Activated gamma-delta T cell (primary cell): ENCODE measurements around the gene GPR146.

Source experiments
- DNase-seq: peaks from one replicate; lab custom pipeline; 2025; lab: John Stamatoyannopoulos, UW

Gene GPR146

GRCh38 chr7:1076184-1077072 is 32.1 kb downstream of the GPR146 start:
- no peak for DNase-seq

GRCh38 chr7:1078519-1078918 is 34.2 kb downstream of the GPR146 start:
- DNase-seq = no peak

GRCh38 chr7:1078985-1079384 is 34.6 kb downstream of the GPR146 start:
- DNase-seq = no peak

GRCh38 chr7:1079546-1079945 is 35.2 kb downstream of the GPR146 start:
- no peak for DNase-seq

- no peak for DNase-seq
Observed at GRCh38 chr7:1080252-1080920, 36.0 kb downstream of the GPR146 start.

GRCh38 chr7:1080921-1081255 is 36.5 kb downstream of the GPR146 start:
- DNase-seq = no peak

- DNase-seq = no peak
Observed at GRCh38 chr7:1081336-1081735, 37.0 kb downstream of the GPR146 start.

GRCh38 chr7:1081931-1082401 is 37.6 kb downstream of the GPR146 start:
- no peak for DNase-seq

GRCh38 chr7:1083729-1084657 is 39.6 kb downstream of the GPR146 start:
- DNase-seq = no peak

GRCh38 chr7:1085266-1085665 is 40.9 kb downstream of the GPR146 start:
- DNase-seq = no peak

- DNase-seq = no peak
Observed at GRCh38 chr7:1085910-1086421, 41.6 kb downstream of the GPR146 start.

GRCh38 chr7:1086588-1087464 is 42.5 kb downstream of the GPR146 start:
- no peak for DNase-seq

- DNase-seq = no peak
Observed at GRCh38 chr7:1087465-1087814, 43.1 kb downstream of the GPR146 start.

- DNase-seq = no peak
Observed at GRCh38 chr7:1087952-1088920, 43.9 kb downstream of the GPR146 start, which contains the start of gene GPER1. TSS of gene GPER1 (plus strand) at chr7:1088113. CDS start at chr7:1091729, 3,616 bp downstream.

- DNase-seq = no peak
Observed at GRCh38 chr7:1090236-1090635, 45.9 kb downstream of the GPR146 start.

GRCh38 chr7:1090686-1091643 is 46.6 kb downstream of the GPR146 start:
- no peak for DNase-seq

- DNase-seq = no peak
Observed at GRCh38 chr7:1091644-1092027, 47.3 kb downstream of the GPR146 start.

- no peak for DNase-seq
Observed at GRCh38 chr7:1092161-1092632, 47.9 kb downstream of the GPR146 start.
